ENCODE data around the gene ADAM17. TPM values are rescaled to one million over a fixed set of nuclear protein-coding genes. Genes with fewer than 3 reads are reported as not detected.
A peak's percentile ranks its signal among the peaks of the same experiment; 100 is the strongest.

The ADAM17 gene
- total and polyA plus RNA-seq, 5 donors from 2014 or later = 11.8 to 34.1 (median 14.3) TPM

DNA sequence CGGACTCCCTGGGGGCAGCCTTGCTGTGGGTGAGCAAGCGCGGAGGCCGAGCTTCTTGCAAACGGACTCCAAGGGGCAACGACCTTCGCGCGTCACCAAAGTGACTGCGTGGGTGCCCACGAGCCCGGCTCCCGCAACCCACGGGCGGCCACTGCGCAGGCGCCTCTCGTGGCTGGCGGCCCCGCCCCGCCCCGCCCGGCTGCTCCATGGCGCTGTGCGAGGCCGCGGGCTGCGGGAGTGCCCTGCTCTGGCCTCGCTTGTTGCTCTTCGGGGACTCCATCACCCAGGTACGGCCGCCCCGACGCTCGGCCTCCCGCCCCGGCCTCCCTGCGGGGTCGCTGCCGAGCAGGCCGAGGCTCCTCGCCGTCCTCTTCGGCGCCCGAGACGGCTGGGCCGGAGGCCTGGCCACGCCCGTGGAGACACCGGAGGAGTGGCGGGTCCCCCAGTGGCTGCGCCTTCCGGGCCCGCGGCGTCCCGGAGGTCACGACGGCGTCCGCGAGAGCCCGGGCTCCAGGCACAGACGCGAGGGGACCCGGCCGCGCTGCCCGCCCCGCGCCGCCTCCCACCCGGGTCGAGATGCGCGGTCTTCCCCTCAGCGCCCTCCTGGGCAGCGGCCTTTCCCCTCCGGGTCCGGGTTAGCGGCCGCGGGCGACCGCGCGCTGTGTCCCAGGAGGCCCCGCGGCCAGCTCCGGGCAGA lies 81.1 kb downstream of the ADAM17 start, which contains the start of gene IAH1:
IAH1 (plus strand) TSS at position 191 of the 697 bp plus-strand sequence; CDS start at position 207, 16 bp downstream.
- peak; percentile 81 to 82 for ATAC-seq (ENCODE audit: low read depth in 2 of 2)
- H3K4me1 ChIP-seq (ENCODE audit: control insufficient read depth, insufficient read depth, low read length, poor library complexity, severe bottlenecking) = peaks cover 38% of the 10 kb centered on the region
- peaks cover 40 to 55% (median 48%) of the 10 kb centered on the region in 4 donors for H3K4me1 Mint-ChIP-seq
- H3K36me3 ChIP-seq (ENCODE audit: control insufficient read depth, insufficient read depth, low read length) = peaks cover 8% of the 10 kb centered on the region
- no peaks in the 10 kb centered on the region for H3K9me3 ChIP-seq (ENCODE audit: control insufficient read depth in 2 of 2, low read length in 2 of 2)
- DNase-seq = peak; percentile 75 to 80 (median 76)
- no peaks in the 10 kb centered on the region for H3K27me3 Mint-ChIP-seq
- peak within 1 kb of the TSS; percentile 94 for H3K27ac ChIP-seq (ENCODE audit: insufficient read depth, low read length, poor library complexity, severe bottlenecking)
- no peaks in the 10 kb centered on the region for H3K9me3 Mint-ChIP-seq
- H3K4me3 Mint-ChIP-seq = peak within 1 kb of the TSS; percentile 86 to 97 (median 92)
- peak within 1 kb of the TSS; percentile 77 to 95 (median 87) for H3K27ac Mint-ChIP-seq
- peak within 1 kb of the TSS; percentile 89 for H3K4me3 ChIP-seq (ENCODE audit: low read depth, low read length)
- no peaks in the 10 kb centered on the region for H3K27me3 ChIP-seq (ENCODE audit: control insufficient read depth, insufficient read depth, low read length)
- H3K36me3 Mint-ChIP-seq = peaks cover 15% of the 10 kb centered on the region

DNA sequence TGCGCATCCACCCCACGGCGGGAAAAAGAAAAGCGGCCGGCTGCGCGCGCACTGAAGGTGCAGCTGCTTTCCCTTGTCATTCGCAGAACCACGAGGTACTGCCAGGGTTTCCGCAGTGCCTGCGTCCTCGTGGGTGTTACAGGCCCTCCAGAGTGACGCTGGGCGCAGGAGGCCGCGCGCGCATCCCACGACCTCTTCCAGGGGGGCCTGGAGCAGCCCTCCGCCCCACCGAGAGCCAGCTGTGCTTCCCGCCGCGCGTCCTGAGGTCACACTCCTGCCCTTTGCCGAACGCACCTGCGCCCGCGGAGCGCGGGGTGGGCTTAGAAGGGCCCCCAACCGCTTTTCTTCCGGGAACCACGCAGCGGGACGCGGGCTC lies 81.7 kb downstream of the ADAM17 start:
- Histone ChIP-seq H3K27ac (ENCODE audit: insufficient read depth, low read length, poor library complexity, severe bottlenecking) (peak overlapping the region; percentile 94), H3K27me3 (ENCODE audit: control insufficient read depth, insufficient read depth, low read length) (no peaks in the 10 kb centered on the region), H3K4me3 (ENCODE audit: low read depth, low read length) (peak overlapping the region; percentile 68), H3K9me3 (ENCODE audit: control insufficient read depth in 2 of 2, low read length in 2 of 2) (no peaks in the 10 kb centered on the region), H3K36me3 (ENCODE audit: control insufficient read depth, insufficient read depth, low read length) (peaks cover 11% of the 10 kb centered on the region), H3K4me1 (ENCODE audit: control insufficient read depth, insufficient read depth, low read length, poor library complexity, severe bottlenecking) (peaks cover 38% of the 10 kb centered on the region)
- ATAC-seq (ENCODE audit: low read depth in 2 of 2) (peak; percentile 73 to 76), DNase-seq (peak; percentile 59 to 76 (median 72))
- Mint-ChIP-seq H3K27ac (peak overlapping the region; percentile 77 to 95 (median 85)), H3K36me3 (peaks cover 10% of the 10 kb centered on the region), H3K4me3 (peak overlapping the region; percentile 86 to 97 (median 88)), H3K4me1 (peaks cover 36 to 50% (median 43%) of the 10 kb centered on the region in 4 donors), H3K27me3 (no peaks in the 10 kb centered on the region), H3K9me3 (no peaks in the 10 kb centered on the region)

DNA sequence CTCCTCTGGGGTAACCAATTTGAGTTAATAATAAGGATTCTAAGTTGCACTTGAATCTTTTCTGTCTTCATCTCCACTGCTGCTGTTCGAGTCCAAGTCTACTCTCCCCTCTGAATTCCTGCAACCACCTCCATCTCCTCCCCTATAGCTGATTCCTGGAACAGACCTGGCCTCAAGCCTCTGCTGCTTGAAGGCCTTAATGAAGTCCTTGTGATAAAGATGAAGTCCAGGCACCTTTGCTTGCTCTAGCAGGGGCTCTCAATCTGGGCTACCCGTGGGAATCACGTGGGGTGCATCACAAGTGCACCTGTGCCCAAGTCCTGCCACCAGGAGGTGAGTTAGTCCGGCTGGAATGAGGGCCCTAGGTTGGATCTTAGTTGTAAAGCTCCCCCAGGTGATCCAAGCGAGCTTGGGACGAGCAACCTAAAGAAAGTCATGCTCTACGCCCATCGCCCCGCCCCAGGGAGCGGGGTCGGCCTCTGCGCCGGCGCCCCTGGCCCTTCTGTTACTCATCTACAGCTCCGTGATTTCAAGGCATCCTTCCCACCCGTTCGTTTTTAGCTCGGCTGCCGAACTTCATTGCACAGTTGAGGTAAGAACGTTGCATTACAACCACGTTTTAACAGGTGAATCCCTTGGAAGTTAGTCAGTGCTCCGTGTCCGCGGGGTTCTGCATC lies 82.2 kb downstream of the ADAM17 start:
- Histone ChIP-seq H3K36me3 (ENCODE audit: control insufficient read depth, insufficient read depth, low read length) (peaks cover 6% of the 10 kb centered on the region), H3K9me3 (ENCODE audit: control insufficient read depth in 2 of 2, low read length in 2 of 2) (no peaks in the 10 kb centered on the region), H3K27me3 (ENCODE audit: control insufficient read depth, insufficient read depth, low read length) (no peaks in the 10 kb centered on the region), H3K4me3 (ENCODE audit: low read depth, low read length) (peak overlapping the region; percentile 68), H3K4me1 (ENCODE audit: control insufficient read depth, insufficient read depth, low read length, poor library complexity, severe bottlenecking) (peaks cover 38% of the 10 kb centered on the region), H3K27ac (ENCODE audit: insufficient read depth, low read length, poor library complexity, severe bottlenecking) (peak overlapping the region; percentile 94)
- H3K9me3 Mint-ChIP-seq = no peaks in the 10 kb centered on the region
- H3K27ac Mint-ChIP-seq = peak overlapping the region; percentile 77 to 95 (median 85)
- peaks cover 32 to 45% (median 39%) of the 10 kb centered on the region in 4 donors for H3K4me1 Mint-ChIP-seq
- ATAC-seq (ENCODE audit: low read depth in 2 of 2) (peak in 1 of 2 donors; percentile 4), DNase-seq (peak in 1 of 3 donors; percentile 30)
- H3K4me3 Mint-ChIP-seq = peak overlapping the region; percentile 86 to 97 (median 88)
- no peaks in the 10 kb centered on the region for H3K27me3 Mint-ChIP-seq
- H3K36me3 Mint-ChIP-seq = peaks cover 10% of the 10 kb centered on the region

DNA sequence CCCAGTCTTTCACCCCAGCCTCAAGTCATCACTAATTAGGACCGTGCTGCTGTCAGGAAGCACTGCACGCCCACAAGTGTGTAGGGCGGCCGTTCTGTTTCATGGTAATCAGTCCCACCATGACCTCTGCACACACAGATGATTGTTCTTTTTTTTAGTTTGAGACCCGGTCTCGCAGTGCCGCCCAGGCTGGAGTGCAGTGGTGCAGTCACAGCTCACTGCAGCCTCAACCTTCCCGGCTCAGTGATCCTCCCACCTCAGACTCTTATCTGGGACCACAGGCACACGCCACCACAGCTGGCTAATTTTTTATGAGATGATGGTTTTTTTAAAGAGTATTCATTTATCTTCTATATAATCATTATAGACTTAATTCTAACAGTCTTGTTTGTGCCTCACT lies 83.1 kb downstream of the ADAM17 start:
- DNase-seq (no peak), ATAC-seq (ENCODE audit: low read depth in 2 of 2) (no peak)
- peaks cover 25 to 35% (median 30%) of the 10 kb centered on the region in 4 donors for H3K4me1 Mint-ChIP-seq
- H3K27me3 ChIP-seq (ENCODE audit: control insufficient read depth, insufficient read depth, low read length) = no peaks in the 10 kb centered on the region
- H3K9me3 ChIP-seq (ENCODE audit: control insufficient read depth in 2 of 2, low read length in 2 of 2) = no peaks in the 10 kb centered on the region
- H3K27ac Mint-ChIP-seq = peak overlapping the region in 2 of 3 donors; percentile 85 to 95
- H3K27ac ChIP-seq (ENCODE audit: insufficient read depth, low read length, poor library complexity, severe bottlenecking) = no peak overlapping the region
- no peak overlapping the region for H3K4me3 ChIP-seq (ENCODE audit: low read depth, low read length)
- peaks cover 10% of the 10 kb centered on the region for H3K36me3 Mint-ChIP-seq
- peaks cover 10% of the 10 kb centered on the region for H3K36me3 ChIP-seq (ENCODE audit: control insufficient read depth, insufficient read depth, low read length)
- no peaks in the 10 kb centered on the region for H3K9me3 Mint-ChIP-seq
- no peaks in the 10 kb centered on the region for H3K27me3 Mint-ChIP-seq
- H3K4me3 Mint-ChIP-seq = peak overlapping the region; percentile 82 to 89 (median 86)
- peaks cover 34% of the 10 kb centered on the region for H3K4me1 ChIP-seq (ENCODE audit: control insufficient read depth, insufficient read depth, low read length, poor library complexity, severe bottlenecking)

DNA sequence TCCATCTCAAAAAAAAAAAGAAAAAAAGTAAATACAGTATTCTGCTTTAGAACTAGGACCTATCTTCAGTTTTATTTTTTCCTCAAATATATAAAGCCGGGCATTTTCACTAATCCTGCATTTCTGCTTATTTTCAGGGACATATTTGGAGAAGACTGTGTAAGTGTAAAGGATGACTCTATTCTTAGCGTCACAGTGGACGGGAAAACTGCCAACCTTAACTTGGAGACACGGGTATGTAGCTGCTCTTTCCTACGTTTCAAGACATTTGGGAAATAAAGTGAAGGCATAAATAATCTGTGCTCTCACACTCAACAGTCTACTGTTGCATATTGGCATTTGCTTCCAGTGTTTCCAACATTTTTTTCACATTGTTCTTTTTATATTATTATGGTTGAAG lies 84.4 kb downstream of the ADAM17 start:
- H3K36me3 ChIP-seq (ENCODE audit: control insufficient read depth, insufficient read depth, low read length) = peaks cover 10% of the 10 kb centered on the region
- H3K27me3 ChIP-seq (ENCODE audit: control insufficient read depth, insufficient read depth, low read length) = no peaks in the 10 kb centered on the region
- Mint-ChIP-seq H3K4me3 (peak overlapping the region in 1 of 4 donors; percentile 21), H3K9me3 (no peaks in the 10 kb centered on the region), H3K27ac (no peak overlapping the region), H3K27me3 (no peaks in the 10 kb centered on the region), H3K36me3 (peaks cover 3% of the 10 kb centered on the region), H3K4me1 (peaks cover 14 to 25% (median 20%) of the 10 kb centered on the region in 4 donors)
- no peaks in the 10 kb centered on the region for H3K9me3 ChIP-seq (ENCODE audit: control insufficient read depth in 2 of 2, low read length in 2 of 2)
- H3K4me1 ChIP-seq (ENCODE audit: control insufficient read depth, insufficient read depth, low read length, poor library complexity, severe bottlenecking) = peaks cover 27% of the 10 kb centered on the region
- ATAC-seq (ENCODE audit: low read depth in 2 of 2) (no peak), DNase-seq (no peak)
- H3K27ac ChIP-seq (ENCODE audit: insufficient read depth, low read length, poor library complexity, severe bottlenecking) = no peak overlapping the region
- H3K4me3 ChIP-seq (ENCODE audit: low read depth, low read length) = no peak overlapping the region

DNA sequence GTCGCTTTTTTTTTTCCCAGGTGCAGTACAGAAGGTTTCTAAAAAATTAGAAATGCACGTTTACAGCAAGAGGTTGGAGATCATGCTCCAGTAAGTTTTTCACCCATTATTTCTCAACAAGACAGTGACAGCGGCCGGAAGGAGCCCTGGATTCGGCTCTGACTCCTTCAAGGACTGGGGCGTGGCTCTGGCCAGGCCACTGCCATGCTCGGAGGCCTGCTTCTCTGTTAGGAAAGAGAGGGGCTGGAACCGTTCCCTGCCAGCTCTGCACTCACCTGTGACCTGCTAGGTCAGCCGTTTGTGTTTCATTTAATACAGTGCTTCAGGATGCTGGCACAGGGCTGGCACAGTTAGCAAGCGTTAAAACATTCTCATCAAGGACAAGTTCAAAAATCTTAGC lies 87.9 kb downstream of the ADAM17 start:
- no peak overlapping the region for H3K4me3 Mint-ChIP-seq
- no peaks in the 10 kb centered on the region for H3K9me3 Mint-ChIP-seq
- H3K27me3 ChIP-seq (ENCODE audit: control insufficient read depth, insufficient read depth, low read length) = no peaks in the 10 kb centered on the region
- no peak overlapping the region for H3K27ac Mint-ChIP-seq
- no peaks in the 10 kb centered on the region for H3K27me3 Mint-ChIP-seq
- no peak for ATAC-seq (ENCODE audit: low read depth in 2 of 2)
- peaks cover 3% of the 10 kb centered on the region for H3K36me3 Mint-ChIP-seq
- H3K4me3 ChIP-seq (ENCODE audit: low read depth, low read length) = no peak overlapping the region
- H3K27ac ChIP-seq (ENCODE audit: insufficient read depth, low read length, poor library complexity, severe bottlenecking) = no peak overlapping the region
- no peaks in the 10 kb centered on the region for H3K4me1 ChIP-seq (ENCODE audit: control insufficient read depth, insufficient read depth, low read length, poor library complexity, severe bottlenecking)
- DNase-seq = no peak
- peaks cover 2 to 9% (median 3%) of the 10 kb centered on the region in 4 donors for H3K4me1 Mint-ChIP-seq
- H3K36me3 ChIP-seq (ENCODE audit: control insufficient read depth, insufficient read depth, low read length) = peaks cover 21% of the 10 kb centered on the region
- no peaks in the 10 kb centered on the region for H3K9me3 ChIP-seq (ENCODE audit: control insufficient read depth in 2 of 2, low read length in 2 of 2)

DNA sequence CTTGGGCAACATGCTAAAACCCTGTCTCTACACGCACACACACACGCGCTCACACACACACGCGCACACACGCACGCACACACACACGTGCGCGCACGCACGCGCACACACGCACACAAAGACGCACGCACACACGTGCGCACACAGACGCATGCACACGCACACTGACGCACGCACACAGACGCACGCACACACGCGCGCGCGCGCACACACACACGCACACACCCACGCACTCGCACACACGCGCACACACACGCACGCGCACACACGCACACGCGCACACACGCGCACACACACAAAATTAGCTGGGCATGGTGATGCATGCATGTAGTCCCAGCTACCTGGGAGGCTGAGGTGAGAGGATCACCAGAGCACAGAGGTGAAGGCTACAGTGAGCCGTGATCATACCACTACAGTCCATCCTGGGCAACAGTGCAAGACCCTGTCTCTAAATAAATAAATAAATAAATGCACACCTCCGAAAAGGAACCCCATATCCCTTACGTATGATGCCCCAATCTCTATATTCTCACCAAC lies 89.4 kb downstream of the ADAM17 start:
- no peak overlapping the region for H3K27ac ChIP-seq (ENCODE audit: insufficient read depth, low read length, poor library complexity, severe bottlenecking)
- peaks cover 21% of the 10 kb centered on the region for H3K36me3 ChIP-seq (ENCODE audit: control insufficient read depth, insufficient read depth, low read length)
- ATAC-seq (ENCODE audit: low read depth in 2 of 2) (no peak), DNase-seq (no peak)
- peaks cover 9% of the 10 kb centered on the region for H3K36me3 Mint-ChIP-seq
- peaks cover 0 to 9% (median 3%) of the 10 kb centered on the region in 4 donors for H3K4me1 Mint-ChIP-seq
- H3K4me3 Mint-ChIP-seq = no peak overlapping the region
- H3K27ac Mint-ChIP-seq = no peak overlapping the region
- H3K4me3 ChIP-seq (ENCODE audit: low read depth, low read length) = no peak overlapping the region
- H3K4me1 ChIP-seq (ENCODE audit: control insufficient read depth, insufficient read depth, low read length, poor library complexity, severe bottlenecking) = no peaks in the 10 kb centered on the region
- H3K9me3 Mint-ChIP-seq = no peaks in the 10 kb centered on the region
- H3K9me3 ChIP-seq (ENCODE audit: control insufficient read depth in 2 of 2, low read length in 2 of 2) = no peaks in the 10 kb centered on the region
- no peaks in the 10 kb centered on the region for H3K27me3 Mint-ChIP-seq
- no peaks in the 10 kb centered on the region for H3K27me3 ChIP-seq (ENCODE audit: control insufficient read depth, insufficient read depth, low read length)

Measured in CD4-positive, CD25-positive, alpha-beta regulatory T cell (primary cell).